ENCODE data around the gene TTYH1. TPM values are rescaled to one million over a fixed set of nuclear protein-coding genes. Genes with fewer than 3 reads are reported as not detected.
A peak's percentile ranks its signal among the peaks of the same experiment; 100 is the strongest.
"Not testable (repeated sequence)": the region's sequence is repeated elsewhere in the genome, so short reads cannot be mapped to it uniquely, and the experiment has no call there.

The TTYH1 gene
- total RNA-seq, 1 donor from 2014 or later, result not detected

DNA sequence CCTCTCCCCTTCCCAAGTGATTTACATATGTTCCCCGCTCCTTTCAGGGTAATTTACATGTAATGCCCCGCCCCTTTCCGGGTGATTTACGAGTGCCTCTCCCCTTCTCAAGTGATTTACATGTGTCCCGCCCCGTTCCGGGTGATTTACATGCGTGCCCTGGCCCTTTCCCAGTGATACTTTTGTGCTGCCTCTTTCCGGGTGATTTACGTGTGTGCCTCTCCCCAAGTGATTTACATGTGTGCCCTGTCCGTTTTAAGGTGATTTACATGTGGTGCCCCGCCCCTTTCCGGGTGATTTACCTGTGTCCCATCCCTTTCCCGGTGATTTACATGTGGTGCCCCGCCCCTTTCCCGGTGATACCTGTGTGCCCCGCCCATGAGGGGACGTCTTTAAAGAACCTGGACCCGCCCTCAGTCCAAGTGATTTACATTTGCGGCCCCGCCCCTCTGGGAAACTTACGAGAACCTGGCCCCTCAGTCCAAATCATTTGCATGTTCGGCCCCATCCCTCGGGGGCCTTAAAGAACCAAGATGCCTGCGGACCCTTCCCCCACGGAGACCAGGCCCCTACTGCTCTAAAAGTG, 48.9 kb downstream of the TTYH1 start:
- Mint-ChIP-seq H3K9me3 (ENCODE audit: low read depth) (no peaks in the 10 kb centered on the region), H3K4me1 (ENCODE audit: low read depth) (peaks cover 35% of the 10 kb centered on the region), H3K36me3 (ENCODE audit: low read depth) (peaks cover 14% of the 10 kb centered on the region), H3K27me3 (ENCODE audit: low read depth) (no peaks in the 10 kb centered on the region), H3K27ac (ENCODE audit: unreplicated experiment) (peak overlapping the region; percentile 99), H3K4me3 (ENCODE audit: unreplicated experiment) (peak overlapping the region; percentile 88)
- TF ChIP-seq, protein P1, sequence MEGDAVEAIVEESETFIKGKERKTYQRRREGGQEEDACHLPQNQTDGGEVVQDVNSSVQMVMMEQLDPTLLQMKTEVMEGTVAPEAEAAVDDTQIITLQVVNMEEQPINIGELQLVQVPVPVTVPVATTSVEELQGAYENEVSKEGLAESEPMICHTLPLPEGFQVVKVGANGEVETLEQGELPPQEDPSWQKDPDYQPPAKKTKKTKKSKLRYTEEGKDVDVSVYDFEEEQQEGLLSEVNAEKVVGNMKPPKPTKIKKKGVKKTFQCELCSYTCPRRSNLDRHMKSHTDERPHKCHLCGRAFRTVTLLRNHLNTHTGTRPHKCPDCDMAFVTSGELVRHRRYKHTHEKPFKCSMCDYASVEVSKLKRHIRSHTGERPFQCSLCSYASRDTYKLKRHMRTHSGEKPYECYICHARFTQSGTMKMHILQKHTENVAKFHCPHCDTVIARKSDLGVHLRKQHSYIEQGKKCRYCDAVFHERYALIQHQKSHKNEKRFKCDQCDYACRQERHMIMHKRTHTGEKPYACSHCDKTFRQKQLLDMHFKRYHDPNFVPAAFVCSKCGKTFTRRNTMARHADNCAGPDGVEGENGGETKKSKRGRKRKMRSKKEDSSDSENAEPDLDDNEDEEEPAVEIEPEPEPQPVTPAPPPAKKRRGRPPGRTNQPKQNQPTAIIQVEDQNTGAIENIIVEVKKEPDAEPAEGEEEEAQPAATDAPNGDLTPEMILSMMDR (IDR thresholded peaks at IDR 0.05), result no peak
- DNase-seq (ENCODE audit: low spot score), result peak; percentile 94

DNA sequence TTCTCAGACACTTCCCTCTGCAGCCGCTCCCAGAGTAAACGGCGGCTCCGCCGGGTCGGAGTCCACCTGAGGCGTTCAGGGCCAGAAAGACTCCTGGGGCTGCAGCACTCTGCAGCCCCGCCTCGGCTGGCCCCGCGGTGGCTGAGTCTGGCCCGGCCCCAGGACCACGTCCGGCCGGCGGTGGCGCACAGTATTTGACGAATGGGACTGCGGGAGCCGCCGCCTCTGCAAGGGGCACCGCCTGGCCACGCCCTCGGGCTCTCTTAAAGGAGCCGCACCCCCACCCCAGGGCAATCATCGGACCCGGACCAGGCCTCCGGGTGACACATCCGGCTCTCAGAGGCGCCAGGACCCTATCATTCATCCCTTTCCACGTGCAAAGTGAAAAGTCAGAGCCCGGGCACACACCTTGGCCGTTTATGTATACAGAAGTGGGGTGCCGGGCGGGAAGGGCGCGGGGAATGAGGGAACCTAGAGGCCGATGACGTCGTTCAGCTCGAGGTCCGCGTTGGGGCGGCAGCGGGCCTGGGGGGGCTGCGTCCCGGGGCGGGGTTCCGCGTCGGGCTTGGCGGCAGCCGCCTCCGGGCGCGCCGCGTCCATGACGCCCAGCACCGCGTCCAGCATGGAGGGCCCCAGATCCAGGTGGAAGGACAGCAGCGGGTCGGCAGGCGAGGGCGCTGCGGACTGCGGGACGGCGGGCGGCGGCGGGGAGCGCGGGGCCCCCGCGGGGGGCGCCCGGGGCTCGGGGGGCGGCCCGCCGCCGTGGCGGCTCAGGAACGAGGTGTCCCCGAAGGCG, 49.6 kb downstream of the TTYH1 start:
- H3K27ac Mint-ChIP-seq (ENCODE audit: unreplicated experiment), result peak overlapping the region; percentile 99
- H3K4me3 Mint-ChIP-seq (ENCODE audit: unreplicated experiment), result peak overlapping the region; percentile 88
- H3K9me3 Mint-ChIP-seq (ENCODE audit: low read depth), result no peaks in the 10 kb centered on the region
- H3K36me3 Mint-ChIP-seq (ENCODE audit: low read depth), result peaks cover 12% of the 10 kb centered on the region
- TF ChIP-seq, protein P1 (IDR thresholded peaks at IDR 0.05), result no peak
- peaks cover 35% of the 10 kb centered on the region for H3K4me1 Mint-ChIP-seq (ENCODE audit: low read depth)
- DNase-seq (ENCODE audit: low spot score), result peak; percentile 97
- H3K27me3 Mint-ChIP-seq (ENCODE audit: low read depth), result no peaks in the 10 kb centered on the region

DNA sequence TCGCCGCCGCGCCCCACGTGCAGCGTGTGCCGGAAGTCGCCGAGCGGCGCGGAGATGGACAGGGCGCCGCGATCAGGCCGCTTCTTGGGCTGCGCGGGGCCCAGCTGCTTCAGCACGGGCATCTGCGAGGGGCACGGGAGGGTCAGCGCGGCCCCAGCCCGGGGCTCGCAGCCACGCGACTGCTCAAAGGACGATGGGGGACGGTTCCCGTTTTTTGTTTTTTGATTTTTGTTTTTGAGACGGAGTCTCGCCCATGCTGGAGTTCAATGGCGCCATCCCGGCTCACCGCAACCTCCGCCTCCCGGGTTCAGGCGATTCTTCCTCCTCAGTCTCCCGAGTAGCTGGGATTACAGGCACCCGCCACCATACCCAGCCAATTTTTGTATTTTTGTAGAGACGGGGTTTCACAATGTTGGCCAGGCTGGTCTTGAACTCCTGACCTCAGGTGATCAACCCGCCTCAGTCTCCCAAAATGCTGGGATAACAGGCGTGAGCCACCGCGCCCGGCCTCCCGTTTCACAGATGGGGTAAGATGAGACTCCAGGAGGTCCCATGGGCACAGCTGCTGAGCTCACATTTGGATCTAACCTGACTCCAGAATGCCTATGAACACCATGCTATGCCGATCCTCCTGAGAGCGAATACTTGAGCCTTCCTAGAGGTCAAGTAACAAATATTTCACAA, 50.3 kb downstream of the TTYH1 start:
- peak; percentile 83 for DNase-seq (ENCODE audit: low spot score)
- Mint-ChIP-seq H3K4me1 (ENCODE audit: low read depth) (peaks cover 39% of the 10 kb centered on the region), H3K27me3 (ENCODE audit: low read depth) (no peaks in the 10 kb centered on the region), H3K36me3 (ENCODE audit: low read depth) (peaks cover 12% of the 10 kb centered on the region), H3K4me3 (ENCODE audit: unreplicated experiment) (peak overlapping the region; percentile 45), H3K9me3 (ENCODE audit: low read depth) (no peaks in the 10 kb centered on the region), H3K27ac (ENCODE audit: unreplicated experiment) (no peak overlapping the region)
- TF ChIP-seq, protein P1 (IDR thresholded peaks at IDR 0.05), result no peak

DNA sequence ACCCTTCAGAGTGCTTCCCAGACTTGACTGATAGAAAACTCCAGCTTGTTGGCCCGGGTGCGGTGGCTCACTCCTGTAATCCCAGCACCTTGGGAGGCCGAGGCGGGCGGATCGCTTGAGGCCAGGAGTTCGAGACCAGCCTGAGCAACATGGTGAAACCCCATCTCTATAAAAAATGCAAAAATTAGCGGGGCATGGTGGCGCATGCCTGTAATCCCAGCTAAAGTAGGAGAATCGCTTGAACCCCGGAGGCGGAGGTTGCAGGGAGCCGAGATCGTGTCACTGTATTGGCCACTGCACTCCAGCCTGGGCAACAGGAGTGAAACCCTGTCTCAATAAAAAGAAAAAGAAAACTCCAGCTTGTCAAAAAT, 50.8 kb downstream of the TTYH1 start:
- not testable (repeated sequence) for H3K36me3 Mint-ChIP-seq (ENCODE audit: low read depth); H3K27me3 Mint-ChIP-seq (ENCODE audit: low read depth); H3K4me3 Mint-ChIP-seq (ENCODE audit: unreplicated experiment); H3K27ac Mint-ChIP-seq (ENCODE audit: unreplicated experiment); H3K9me3 Mint-ChIP-seq (ENCODE audit: low read depth)
- peak; percentile 34 for DNase-seq (ENCODE audit: low spot score)
- peaks cover 40% of the 10 kb centered on the region for H3K4me1 Mint-ChIP-seq (ENCODE audit: low read depth)

DNA sequence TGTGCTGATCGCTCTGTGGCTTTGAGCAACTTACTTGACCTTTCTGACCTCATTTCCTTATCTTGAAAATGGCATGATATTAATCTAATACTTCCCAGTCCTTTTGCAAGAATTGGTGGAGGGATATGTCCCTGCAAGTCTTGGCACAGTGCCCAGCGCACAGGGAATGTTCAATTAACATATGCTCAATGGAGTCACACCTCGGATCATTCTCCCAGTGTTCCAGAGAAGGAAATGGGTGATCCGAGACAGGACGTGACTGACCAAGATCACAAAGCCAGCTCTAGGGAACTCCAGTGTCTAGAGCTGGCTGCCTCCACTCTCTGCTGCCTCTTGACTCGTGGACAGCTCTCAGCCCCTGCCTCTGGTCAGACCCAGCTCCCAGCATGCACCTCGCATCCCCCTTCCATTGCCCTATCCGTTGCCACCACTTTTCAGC, 54.3 kb downstream of the TTYH1 start:
- Mint-ChIP-seq H3K4me3 (ENCODE audit: unreplicated experiment) (no peak overlapping the region), H3K4me1 (ENCODE audit: low read depth) (peaks cover 33% of the 10 kb centered on the region), H3K36me3 (ENCODE audit: low read depth) (peaks cover 6% of the 10 kb centered on the region), H3K27me3 (ENCODE audit: low read depth) (no peaks in the 10 kb centered on the region), H3K9me3 (ENCODE audit: low read depth) (no peaks in the 10 kb centered on the region), H3K27ac (ENCODE audit: unreplicated experiment) (peak overlapping the region; percentile 22)
- peak; percentile 86 for DNase-seq (ENCODE audit: low spot score)
- TF ChIP-seq, protein P1 (IDR thresholded peaks at IDR 0.05), result no peak
